Esophagus squamous epithelium (tissue), 4 donors: ENCODE data around the gene RNF113B.

Source experiments
- CTCF ChIP-seq, 6 experiments: fragments of 450-650 bp in 4 of 6; fragments of 200-600 bp in 2 of 6; sonication (generic) in 2 of 6; IDR thresholded peaks; one replicate each; pipeline ENCODE4 v1.5.1; 2016 to 2019; ENCODE audit warnings: antibody characterized with exemption in 6 of 6, mild to moderate bottlenecking in 4 of 6, moderate library complexity in 4 of 6
- POLR2A ChIP-seq, 4 donors: fragments of 450-650 bp; IDR thresholded peaks; one replicate each; pipeline ENCODE4 v1.6.1; 2017; ENCODE audit warnings: antibody characterized with exemption in 4 of 4, mild to moderate bottlenecking in 4 of 4, moderate library complexity in 3 of 4

- TF ChIP-seq CTCF (IDR thresholded peaks at IDR 0.05), result no peak
- no peak for TF ChIP-seq POLR2A (IDR thresholded peaks at IDR 0.05)
Observed at GRCh38 chr13:98214707-98215106, 37.6 kb upstream of the RNF113B start.
